Neural cell (in vitro differentiated cells): ENCODE measurements around the gene CCDC107.

Source experiments
- CTCF ChIP-seq: fragments of 450-650 bp; IDR thresholded peaks from 2 replicates; pipeline ENCODE4 v1.5.1; 2014; ENCODE audit warnings: antibody characterized with exemption, mild to moderate bottlenecking, moderate library complexity; ENCODE audit not compliant: poor library complexity, severe bottlenecking
- EP300 ChIP-seq: fragments of 450-650 bp; conservative IDR thresholded peaks from 2 replicates; pipeline ENCODE4 v1.6.1; 2014; ENCODE audit warnings: antibody characterized with exemption, mild to moderate bottlenecking, moderate library complexity; ENCODE audit not compliant: poor library complexity, severe bottlenecking
- EZH2 ChIP-seq: fragments of 200-600, 300-800 bp; shearing (Covaris generic), sonication (generic); IDR thresholded peaks from 2 replicates; pipeline ENCODE4 v1.6.1; 2014; ENCODE audit warnings: antibody characterized with exemption, low read length, borderline replicate concordance, mild to moderate bottlenecking; ENCODE audit not compliant: insufficient read depth, poor library complexity, severe bottlenecking
- MXI1 ChIP-seq: fragments of 450-650 bp; conservative IDR thresholded peaks from 2 replicates; pipeline ENCODE4 v1.6.1; 2014; ENCODE audit warnings: antibody characterized with exemption, mild to moderate bottlenecking; ENCODE audit not compliant: poor library complexity, severe bottlenecking
- POLR2AphosphoS5 ChIP-seq: IDR thresholded peaks from 2 replicates; pipeline ENCODE4 v1.6.1; 2012
- RAD21 ChIP-seq: fragments of 450-650 bp; conservative IDR thresholded peaks from 2 replicates; pipeline ENCODE4 v1.6.1; 2014; ENCODE audit warnings: antibody characterized with exemption, mild to moderate bottlenecking, moderate library complexity
- REST ChIP-seq: IDR thresholded peaks from 2 replicates; pipeline ENCODE4 v1.6.1; 2012; ENCODE audit warnings: borderline replicate concordance
- SMC3 ChIP-seq: fragments of 450-650 bp; conservative IDR thresholded peaks from 2 replicates; pipeline ENCODE4 v1.6.1; 2014; ENCODE audit warnings: antibody characterized with exemption, mild to moderate bottlenecking, moderate library complexity; ENCODE audit not compliant: poor library complexity
- TAF1 ChIP-seq: IDR thresholded peaks from 2 replicates; pipeline ENCODE4 v1.6.1; 2012; ENCODE audit warnings: low read depth

GRCh38 chr9:35615981-35616680 is 42.0 kb upstream of the CCDC107 start:
- no peak for TF ChIP-seq CTCF
- TF ChIP-seq MXI1 = no peak
- TF ChIP-seq EP300 = no peak
- TF ChIP-seq POLR2AphosphoS5 = no peak
- no peak for TF ChIP-seq TAF1
- TF ChIP-seq REST = no peak
- no peak for TF ChIP-seq EZH2
- no peak for TF ChIP-seq RAD21
- no peak for TF ChIP-seq SMC3
